IMR-90 (cell line): ENCODE measurements around the gene TIMM9.

Source experiments
- CTCF ChIP-seq: conservative IDR thresholded peaks from 2 replicates; pipeline ENCODE4 v1.5.1; 2012; ENCODE audit warnings: mild to moderate bottlenecking, low read depth, low read length, improper control_type of control experiment
- POLR2A ChIP-seq: IDR thresholded peaks from 2 replicates; pipeline ENCODE4 v1.6.1; 2012; ENCODE audit warnings: mild to moderate bottlenecking, low read depth, low read length
- RAD21 ChIP-seq: IDR thresholded peaks from 2 replicates; pipeline ENCODE4 v1.6.1; 2012; ENCODE audit warnings: low read length, improper control_type of control experiment
- RCOR1 ChIP-seq: IDR thresholded peaks from 2 replicates; pipeline ENCODE4 v1.6.1; 2012; ENCODE audit warnings: mild to moderate bottlenecking, low read length, improper control_type of control experiment; ENCODE audit not compliant: insufficient replicate concordance

GRCh38 chr14:58428118-58428683 lies 870 bp upstream of the TIMM9 start:
- no peak for TF ChIP-seq CTCF
- TF ChIP-seq POLR2A: no peak; the same call in 1 of the 2 replicates
- no peak for TF ChIP-seq RCOR1
- TF ChIP-seq RAD21: no peak
